Breast epithelium (tissue), 3 donors: ENCODE data around the gene ASZ1.

Source experiments
- POLR2A ChIP-seq: fragments of 450-650 bp; IDR thresholded peaks from one replicate; pipeline ENCODE4 v1.6.1; 2016; ENCODE audit warnings: antibody characterized with exemption, mild to moderate bottlenecking, moderate library complexity
- TF ChIP-seq, protein P1 (sequence below), 3 donors: fragments of 450-650 bp; IDR thresholded peaks; one replicate each; pipeline ENCODE4 v1.5.1; 2016 to 2017; ENCODE audit warnings: antibody characterized with exemption in 3 of 3, mild to moderate bottlenecking in 3 of 3, moderate library complexity in 3 of 3

DNA sequence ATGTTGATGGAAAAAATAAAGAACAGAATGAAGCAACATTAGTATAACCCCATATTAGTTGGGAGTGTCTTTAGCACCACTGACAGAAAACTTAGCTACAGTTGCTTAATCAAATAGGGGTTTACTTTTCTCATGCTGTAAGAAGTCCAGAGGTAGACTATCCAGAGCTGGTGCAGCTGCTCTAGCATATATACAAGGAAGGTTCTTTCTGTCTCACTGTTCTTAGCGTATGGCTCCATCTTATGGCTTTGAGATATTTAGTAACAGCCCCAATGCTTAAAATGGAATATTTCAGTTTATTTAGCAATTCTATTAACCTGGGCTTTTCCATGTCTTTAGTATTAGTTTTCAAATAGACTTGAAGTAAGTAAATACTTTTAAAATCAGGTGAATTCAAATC is 89.3 kb downstream of the ASZ1 start:
- no peak for TF ChIP-seq POLR2A
- TF ChIP-seq, protein P1, sequence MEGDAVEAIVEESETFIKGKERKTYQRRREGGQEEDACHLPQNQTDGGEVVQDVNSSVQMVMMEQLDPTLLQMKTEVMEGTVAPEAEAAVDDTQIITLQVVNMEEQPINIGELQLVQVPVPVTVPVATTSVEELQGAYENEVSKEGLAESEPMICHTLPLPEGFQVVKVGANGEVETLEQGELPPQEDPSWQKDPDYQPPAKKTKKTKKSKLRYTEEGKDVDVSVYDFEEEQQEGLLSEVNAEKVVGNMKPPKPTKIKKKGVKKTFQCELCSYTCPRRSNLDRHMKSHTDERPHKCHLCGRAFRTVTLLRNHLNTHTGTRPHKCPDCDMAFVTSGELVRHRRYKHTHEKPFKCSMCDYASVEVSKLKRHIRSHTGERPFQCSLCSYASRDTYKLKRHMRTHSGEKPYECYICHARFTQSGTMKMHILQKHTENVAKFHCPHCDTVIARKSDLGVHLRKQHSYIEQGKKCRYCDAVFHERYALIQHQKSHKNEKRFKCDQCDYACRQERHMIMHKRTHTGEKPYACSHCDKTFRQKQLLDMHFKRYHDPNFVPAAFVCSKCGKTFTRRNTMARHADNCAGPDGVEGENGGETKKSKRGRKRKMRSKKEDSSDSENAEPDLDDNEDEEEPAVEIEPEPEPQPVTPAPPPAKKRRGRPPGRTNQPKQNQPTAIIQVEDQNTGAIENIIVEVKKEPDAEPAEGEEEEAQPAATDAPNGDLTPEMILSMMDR (IDR thresholded peaks at IDR 0.05): no peak
